GM21447 (cell line): ENCODE data around the gene LMOD2.

Experiments
- ATAC-seq: cut with Tn5 transposase; IDR thresholded peaks from one replicate; pipeline ENCODE4 v1.9.1; 2021; ENCODE audit not compliant: unreplicated experiment

LMOD2 gene

DNA sequence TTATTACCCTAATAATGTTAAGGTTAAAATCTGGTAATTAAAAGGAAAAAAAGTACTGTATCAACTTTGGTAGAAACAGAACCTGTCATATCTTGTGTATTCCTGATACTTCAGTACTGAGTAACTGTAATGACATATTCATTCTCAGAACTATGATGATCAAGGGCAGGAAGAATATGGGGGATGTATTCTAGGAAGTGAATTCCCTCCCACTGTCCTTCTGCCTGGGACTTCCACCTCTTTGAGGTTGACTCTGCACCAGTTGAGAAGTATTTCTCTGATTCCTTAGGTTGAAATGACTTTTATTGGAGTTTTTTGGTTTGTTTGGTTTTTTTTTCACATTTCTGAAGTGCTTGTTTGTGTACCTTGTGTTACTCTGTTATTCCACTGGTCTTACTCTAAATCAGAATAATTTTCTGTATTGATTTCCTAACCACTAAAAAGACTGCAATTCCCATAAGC, 56.2 kb downstream of the LMOD2 start:
- no peak for ATAC-seq

DNA sequence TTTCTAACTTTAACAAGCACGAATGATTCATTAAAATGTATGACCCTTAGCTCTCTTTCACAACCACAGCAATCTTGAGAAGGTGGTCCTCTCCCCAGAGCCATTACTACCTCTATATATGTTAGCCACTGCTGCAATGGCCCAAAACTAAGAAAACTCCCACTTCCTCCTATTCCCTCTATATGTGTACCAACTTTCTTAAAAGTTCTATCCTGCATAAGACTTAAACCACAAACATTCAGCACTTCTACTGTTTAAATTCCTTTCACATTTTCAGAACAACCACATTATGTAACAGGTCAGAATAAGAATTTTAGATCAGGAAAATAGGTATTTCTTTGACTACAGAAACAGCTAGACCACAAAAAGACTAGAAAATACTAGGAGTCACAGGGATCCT, 57.0 kb downstream of the LMOD2 start:
- no peak for ATAC-seq
